Measurements from ENCODE around the gene SLC35E4. TPM values are rescaled to one million over a fixed set of nuclear protein-coding genes. Genes with fewer than 3 reads are reported as not detected.

Gene SLC35E4
- total and polyA plus RNA-seq, 2 donors (not counting 1 experiment from before 2014, with no cell fraction given), result 0.39 to 3.4 TPM

DNA sequence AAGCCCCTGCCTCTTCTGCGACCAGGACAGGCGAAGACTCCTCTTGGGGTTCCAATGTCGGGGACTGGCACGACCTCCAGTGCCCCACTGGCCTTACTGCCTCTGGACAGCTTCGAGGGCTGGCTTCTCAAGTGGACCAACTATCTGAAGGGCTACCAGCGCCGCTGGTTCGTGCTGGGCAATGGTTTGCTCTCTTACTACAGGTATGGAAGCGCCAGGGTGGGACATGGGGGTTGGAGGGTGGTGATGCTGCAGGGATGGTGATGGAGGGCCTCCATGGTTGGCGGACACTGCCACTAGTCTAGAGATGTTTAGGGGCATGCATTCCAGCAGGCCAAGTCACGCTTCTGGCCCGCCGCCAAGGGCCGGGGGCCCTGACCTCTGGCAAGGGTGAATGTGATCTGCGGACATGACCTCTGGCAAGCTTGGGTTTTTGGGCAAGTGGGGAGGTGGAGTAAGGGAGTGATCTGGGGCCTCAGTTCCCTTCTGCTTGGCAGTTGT is 59.8 kb downstream of the SLC35E4 start:
- ATAC-seq (ENCODE audit: low read depth), result no peak
- WGBS (ENCODE audit: insufficient coverage), result 92% methylated on average over 15 of the region's 15 CpGs
- no peak for TF ChIP-seq EZH2 (IDR thresholded peaks at IDR 0.05; ENCODE audit: borderline replicate concordance, insufficient read depth, low read depth, low read length, poor library complexity, severe bottlenecking)
- TF ChIP-seq, protein P1, sequence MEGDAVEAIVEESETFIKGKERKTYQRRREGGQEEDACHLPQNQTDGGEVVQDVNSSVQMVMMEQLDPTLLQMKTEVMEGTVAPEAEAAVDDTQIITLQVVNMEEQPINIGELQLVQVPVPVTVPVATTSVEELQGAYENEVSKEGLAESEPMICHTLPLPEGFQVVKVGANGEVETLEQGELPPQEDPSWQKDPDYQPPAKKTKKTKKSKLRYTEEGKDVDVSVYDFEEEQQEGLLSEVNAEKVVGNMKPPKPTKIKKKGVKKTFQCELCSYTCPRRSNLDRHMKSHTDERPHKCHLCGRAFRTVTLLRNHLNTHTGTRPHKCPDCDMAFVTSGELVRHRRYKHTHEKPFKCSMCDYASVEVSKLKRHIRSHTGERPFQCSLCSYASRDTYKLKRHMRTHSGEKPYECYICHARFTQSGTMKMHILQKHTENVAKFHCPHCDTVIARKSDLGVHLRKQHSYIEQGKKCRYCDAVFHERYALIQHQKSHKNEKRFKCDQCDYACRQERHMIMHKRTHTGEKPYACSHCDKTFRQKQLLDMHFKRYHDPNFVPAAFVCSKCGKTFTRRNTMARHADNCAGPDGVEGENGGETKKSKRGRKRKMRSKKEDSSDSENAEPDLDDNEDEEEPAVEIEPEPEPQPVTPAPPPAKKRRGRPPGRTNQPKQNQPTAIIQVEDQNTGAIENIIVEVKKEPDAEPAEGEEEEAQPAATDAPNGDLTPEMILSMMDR (IDR thresholded peaks at IDR 0.05), result no peak
- Histone ChIP-seq H3K27me3 (replicated peaks in 1 of 4; ENCODE audit: control extremely low read depth in 1 of 4, control insufficient read depth in 3 of 4, insufficient read depth in 4 of 4, low read length in 3 of 4) (peaks cover 0 to 38% (median 11%) of the 10 kb centered on the region in 4 experiments), H3K36me3 (replicated peaks in 1 of 2; ENCODE audit: control extremely low read depth in 1 of 2, control insufficient read depth in 1 of 2, extremely low read depth in 1 of 2, insufficient read depth in 2 of 2, low read length in 1 of 2) (no peaks in the 10 kb centered on the region), H4K20me1 (ENCODE audit: control insufficient read depth, insufficient read depth, low read length, poor library complexity, severe bottlenecking) (no peaks in the 10 kb centered on the region), H3K9me3 (ENCODE audit: control extremely low read depth in 1 of 3, control insufficient read depth in 2 of 3, insufficient read depth in 1 of 3, low read length in 2 of 3) (no peaks in the 10 kb centered on the region), H3K4me1 (ENCODE audit: control insufficient read depth in 2 of 2, insufficient read depth in 2 of 2, low read length in 2 of 2) (peaks cover 7 to 12% of the 10 kb centered on the region in 2 donors), H3K4me2 (replicated peaks; ENCODE audit: low read depth, low read length, poor library complexity, severe bottlenecking) (peak overlapping the region; percentile 69), H2AFZ (ENCODE audit: insufficient read depth, low read depth, low read length, poor library complexity, severe bottlenecking) (peak overlapping the region; percentile 61), H3K79me2 (ENCODE audit: control insufficient read depth, insufficient read depth, low read length) (no peaks in the 10 kb centered on the region), H3K4me3 (ENCODE audit: control extremely low read depth in 1 of 5, extremely low read depth in 1 of 5, insufficient read depth in 1 of 5, low read depth in 2 of 5, low read length in 4 of 5) (peak overlapping the region in 1 of 5 experiments; percentile 41), H3K27ac (ENCODE audit: low read length in 2 of 2) (no peak overlapping the region), H3K9ac (ENCODE audit: low read length) (no peak overlapping the region)
- intact Hi-C loops (cut with micrococcal nuclease), result loop anchor here (2.0 kb wide), 1 partner anchor 89 kb away; the partner anchor contains the start of gene TCN2
- Mint-ChIP-seq H3K4me1 (peaks cover 7% of the 10 kb centered on the region), H3K27me3 (peaks cover 43% of the 10 kb centered on the region), H3K27ac (no peak overlapping the region), H3K9me3 (ENCODE audit: insufficient read depth) (no peaks in the 10 kb centered on the region), H3K4me3 (peak overlapping the region; percentile 80)
- POLR2A ChIA-PET, result no interaction called here
- no peak for DNase-seq
- CTCF ChIA-PET, result interaction anchor here (1.6 kb wide), 1 partner anchor 225 kb away, joined by 3 read pairs; no protein-coding TSS in a partner anchor

DNA sequence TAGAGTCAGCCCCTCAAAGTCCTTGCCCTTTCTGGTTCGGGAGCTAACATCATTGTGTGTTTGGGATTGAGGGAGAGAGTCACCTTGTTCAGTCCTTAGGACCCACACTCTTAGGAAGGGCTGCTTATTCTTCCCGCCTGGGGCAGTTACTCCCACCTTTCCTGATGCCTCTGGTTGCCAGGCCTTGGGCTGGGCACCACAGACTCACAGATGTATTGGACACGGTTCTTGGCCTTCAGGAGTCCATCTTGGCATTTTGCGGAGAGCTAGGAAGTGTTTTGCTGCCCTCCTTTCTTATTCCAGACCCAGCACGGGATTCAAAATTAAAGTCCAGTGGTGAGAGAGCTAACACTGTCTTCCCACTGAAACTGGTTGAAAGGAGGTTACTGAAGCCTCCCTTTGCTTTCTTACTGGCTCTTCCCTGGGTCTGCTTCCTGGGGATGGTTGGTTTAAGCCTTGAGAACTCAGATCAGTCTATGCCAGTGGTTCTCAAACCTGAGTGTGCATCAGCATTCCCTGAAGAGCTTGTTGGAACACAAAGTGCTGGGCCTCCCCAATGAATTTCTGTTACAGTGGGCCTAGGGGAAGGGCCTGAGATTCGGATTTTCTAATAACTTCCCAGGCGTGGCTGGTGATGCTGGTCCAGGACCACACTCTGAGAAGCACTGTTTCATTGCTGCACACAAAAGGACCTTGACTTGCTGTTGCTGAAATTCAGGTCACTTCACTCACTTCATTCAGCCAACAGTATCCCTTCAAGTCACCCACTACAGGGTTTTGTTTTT is 60.5 kb downstream of the SLC35E4 start:
- WGBS (ENCODE audit: insufficient coverage), result 100% methylated on average over 6 of the region's 7 CpGs
- Histone ChIP-seq H3K36me3 (replicated peaks in 1 of 2; ENCODE audit: control extremely low read depth in 1 of 2, control insufficient read depth in 1 of 2, extremely low read depth in 1 of 2, insufficient read depth in 2 of 2, low read length in 1 of 2) (no peaks in the 10 kb centered on the region), H3K4me1 (ENCODE audit: control insufficient read depth in 2 of 2, insufficient read depth in 2 of 2, low read length in 2 of 2) (peaks cover 7 to 12% of the 10 kb centered on the region in 2 donors), H3K27me3 (replicated peaks in 1 of 4; ENCODE audit: control extremely low read depth in 1 of 4, control insufficient read depth in 3 of 4, insufficient read depth in 4 of 4, low read length in 3 of 4) (peaks cover 0 to 34% (median 11%) of the 10 kb centered on the region in 4 experiments), H3K9me3 (ENCODE audit: control extremely low read depth in 1 of 3, control insufficient read depth in 2 of 3, insufficient read depth in 1 of 3, low read length in 2 of 3) (no peaks in the 10 kb centered on the region), H4K20me1 (ENCODE audit: control insufficient read depth, insufficient read depth, low read length, poor library complexity, severe bottlenecking) (no peaks in the 10 kb centered on the region), H2AFZ (ENCODE audit: insufficient read depth, low read depth, low read length, poor library complexity, severe bottlenecking) (no peak overlapping the region), H3K4me3 (ENCODE audit: control extremely low read depth in 1 of 5, extremely low read depth in 1 of 5, insufficient read depth in 1 of 5, low read depth in 2 of 5, low read length in 4 of 5) (no peak overlapping the region), H3K4me2 (replicated peaks; ENCODE audit: low read depth, low read length, poor library complexity, severe bottlenecking) (no peak overlapping the region), H3K27ac (ENCODE audit: low read length in 2 of 2) (no peak overlapping the region), H3K79me2 (ENCODE audit: control insufficient read depth, insufficient read depth, low read length) (no peaks in the 10 kb centered on the region), H3K9ac (ENCODE audit: low read length) (no peak overlapping the region)
- DNase-seq, result no peak
- POLR2A ChIA-PET, result no interaction called here
- Mint-ChIP-seq H3K4me1 (peaks cover 7% of the 10 kb centered on the region), H3K27me3 (peaks cover 39% of the 10 kb centered on the region), H3K27ac (no peak overlapping the region), H3K4me3 (peak overlapping the region; percentile 80), H3K9me3 (ENCODE audit: insufficient read depth) (no peaks in the 10 kb centered on the region)
- intact Hi-C loops (cut with micrococcal nuclease), result loop anchor here (2.0 kb wide), 1 partner anchor 89 kb away; the partner anchor contains the start of gene TCN2
- TF ChIP-seq EZH2 (IDR thresholded peaks at IDR 0.05; ENCODE audit: borderline replicate concordance, insufficient read depth, low read depth, low read length, poor library complexity, severe bottlenecking), result no peak
- TF ChIP-seq, protein P1 (IDR thresholded peaks at IDR 0.05), result no peak
- no peak for ATAC-seq (ENCODE audit: low read depth)
- CTCF ChIA-PET, result no interaction called here
